Measurements from ENCODE around the gene CASTOR1.

Gene CASTOR1

GRCh38 chr22:30304495-30305244 lies 15.4 kb upstream of the CASTOR1 start:
- in situ Hi-C loops (cut with HindIII; ENCODE audit: low pct_ligation_motif_present, low pct_unique_long_range_greater_than_20kb, low sequenced_read_pairs) = no loop called here
- no peak for DNase-seq

DNA sequence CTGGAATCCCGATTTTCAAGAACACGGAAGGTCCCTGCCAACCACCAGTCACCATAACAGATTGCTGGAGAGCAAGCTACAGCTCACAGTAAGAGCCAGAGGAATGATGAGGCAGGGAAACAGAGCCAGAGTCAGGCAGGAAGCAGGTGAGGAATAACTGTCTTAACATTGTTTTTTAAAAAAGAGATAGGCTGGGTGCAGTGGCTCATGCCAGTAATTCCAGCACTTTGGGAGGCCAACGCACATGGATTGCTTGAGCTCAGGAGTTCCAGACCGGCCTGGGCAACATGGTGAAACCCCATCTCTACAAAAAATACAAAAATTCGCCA lies 13.5 kb upstream of the CASTOR1 start:
- DNase-seq = no peak
- in situ Hi-C loops (cut with HindIII; ENCODE audit: low pct_ligation_motif_present, low pct_unique_long_range_greater_than_20kb, low sequenced_read_pairs) = no loop called here

DNA sequence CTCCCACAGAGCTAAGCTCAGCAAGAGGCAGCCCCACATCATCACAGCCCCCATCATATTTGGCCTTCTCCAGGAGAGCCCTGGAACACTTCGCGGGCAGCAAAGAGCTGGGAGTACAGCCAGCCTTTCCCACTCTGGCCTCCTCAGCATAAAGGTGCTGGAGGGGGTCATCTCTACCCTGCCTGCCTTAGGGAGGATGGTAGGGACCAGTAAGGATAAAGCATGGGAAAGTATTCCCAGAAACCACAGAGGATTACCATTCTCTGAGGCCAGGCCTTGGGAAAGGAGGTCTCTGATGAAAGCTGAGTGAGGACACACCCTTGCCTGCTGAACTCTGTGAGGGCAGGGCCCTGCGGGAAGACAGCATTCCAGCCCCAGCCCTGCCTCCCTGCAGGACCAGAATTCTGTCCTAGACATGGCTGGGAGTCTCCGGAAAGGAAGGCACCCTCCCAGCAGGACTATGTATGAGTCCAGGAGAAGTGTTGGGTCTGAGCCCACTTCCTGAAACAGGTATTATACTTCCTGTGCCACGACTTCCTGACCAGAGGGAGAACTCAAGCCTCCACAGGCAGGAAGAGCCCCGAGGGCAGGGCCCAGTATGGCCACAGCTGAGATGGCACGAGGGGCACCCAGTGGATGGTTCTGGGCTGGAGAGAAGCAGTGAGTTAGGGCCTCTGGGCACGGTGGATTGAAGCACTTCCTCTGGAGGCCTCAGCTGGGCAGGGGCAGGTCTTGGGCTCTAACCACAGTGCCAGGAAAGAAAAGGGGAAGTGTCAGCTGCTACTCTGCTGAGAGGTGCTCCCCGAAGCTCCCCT lies 12.9 kb upstream of the CASTOR1 start:
- in situ Hi-C loops (cut with HindIII; ENCODE audit: low pct_ligation_motif_present, low pct_unique_long_range_greater_than_20kb, low sequenced_read_pairs) = no loop called here
- DNase-seq = no peak

DNA sequence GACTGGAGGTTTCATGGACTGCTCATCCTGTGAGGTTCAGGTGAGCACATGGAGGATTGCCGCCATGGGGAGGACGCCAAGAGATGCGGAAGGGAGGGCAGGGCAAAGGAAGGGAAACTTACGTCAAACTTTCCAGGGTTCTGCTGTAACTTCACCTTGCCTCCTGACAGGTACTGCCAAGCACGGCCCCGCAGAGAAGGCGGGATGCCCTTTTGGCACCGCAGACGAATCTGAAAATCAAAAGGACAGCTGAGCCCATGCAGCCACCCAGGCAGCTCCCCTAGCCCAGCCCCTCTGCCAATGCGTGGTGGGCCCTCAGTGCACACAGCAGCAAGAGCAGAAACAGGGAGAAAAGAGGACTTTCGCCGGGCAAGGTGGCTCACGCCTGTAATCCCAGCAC lies 10.0 kb upstream of the CASTOR1 start:
- DNase-seq = no peak
- in situ Hi-C loops (cut with HindIII; ENCODE audit: low pct_ligation_motif_present, low pct_unique_long_range_greater_than_20kb, low sequenced_read_pairs) = no loop called here

DNA sequence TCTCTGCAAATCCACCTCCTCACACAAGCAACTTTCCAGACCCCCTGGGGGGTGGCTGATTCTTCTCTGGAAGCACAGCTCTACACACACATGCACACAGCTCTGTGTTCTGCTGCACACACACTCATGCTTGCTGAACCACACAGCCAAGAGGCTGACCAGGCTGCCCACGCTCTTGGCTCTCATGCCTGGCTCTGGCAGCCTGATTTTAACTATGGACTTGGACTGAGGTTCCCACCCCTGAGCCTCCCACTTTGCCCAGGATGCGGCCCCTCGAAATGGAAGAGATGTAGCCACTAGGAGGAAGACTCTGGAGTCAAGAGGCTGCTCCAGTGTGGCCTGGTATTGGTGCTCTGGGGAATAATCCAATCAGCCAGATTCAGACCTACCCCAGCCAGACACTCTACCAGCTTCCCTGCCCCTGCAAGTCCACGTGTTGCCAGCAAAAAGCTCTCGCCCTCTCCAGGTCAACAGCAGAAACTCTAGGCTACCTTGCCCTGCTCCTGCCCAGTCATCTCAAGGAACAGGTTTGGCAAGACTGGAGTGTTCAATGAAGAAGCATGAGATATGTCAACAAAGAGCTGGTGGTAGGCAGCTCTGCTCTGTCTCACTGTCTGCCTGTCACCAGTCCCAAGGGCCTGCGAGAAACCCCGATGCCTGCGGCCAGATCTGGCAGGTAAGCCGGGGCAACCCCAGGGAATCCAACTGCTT lies 8.8 kb upstream of the CASTOR1 start:
- in situ Hi-C loops (cut with HindIII; ENCODE audit: low pct_ligation_motif_present, low pct_unique_long_range_greater_than_20kb, low sequenced_read_pairs) = no loop called here
- DNase-seq = no peak

- in situ Hi-C loops (cut with HindIII; ENCODE audit: low pct_ligation_motif_present, low pct_unique_long_range_greater_than_20kb, low sequenced_read_pairs) = no loop called here
- DNase-seq = no peak
These were observed 8.1 kb upstream of the CASTOR1 start for GRCh38 chr22:30297276-30297990.

DNA sequence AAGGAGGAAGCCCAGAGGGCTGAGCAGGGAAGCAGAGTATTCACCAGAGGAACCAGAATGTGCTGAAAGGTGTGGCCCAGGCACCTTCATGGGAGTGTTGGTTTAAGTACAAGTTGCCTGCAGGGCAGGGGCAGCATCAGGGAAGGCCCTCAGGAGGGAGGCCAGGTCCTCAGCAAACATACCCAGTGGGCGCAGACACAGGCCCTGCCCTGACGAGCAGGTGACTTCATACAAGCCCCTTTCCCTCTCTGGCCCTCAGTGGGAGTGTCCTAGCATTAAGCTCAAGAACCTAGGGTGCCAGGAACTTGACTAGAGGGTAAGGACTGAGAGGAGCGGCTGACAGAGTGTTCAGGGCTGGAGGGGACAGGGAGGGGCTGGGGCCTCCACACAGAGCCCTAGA lies 7.5 kb upstream of the CASTOR1 start:
- no peak for DNase-seq
- in situ Hi-C loops (cut with HindIII; ENCODE audit: low pct_ligation_motif_present, low pct_unique_long_range_greater_than_20kb, low sequenced_read_pairs) = no loop called here

- no peak for DNase-seq
- in situ Hi-C loops (cut with HindIII; ENCODE audit: low pct_ligation_motif_present, low pct_unique_long_range_greater_than_20kb, low sequenced_read_pairs) = no loop called here
These were observed 7.0 kb upstream of the CASTOR1 start for GRCh38 chr22:30296324-30296723.

- in situ Hi-C loops (cut with HindIII; ENCODE audit: low pct_ligation_motif_present, low pct_unique_long_range_greater_than_20kb, low sequenced_read_pairs) = no loop called here
- DNase-seq = no peak
These were observed 6.3 kb upstream of the CASTOR1 start for GRCh38 chr22:30295576-30295975.

- in situ Hi-C loops (cut with HindIII; ENCODE audit: low pct_ligation_motif_present, low pct_unique_long_range_greater_than_20kb, low sequenced_read_pairs) = no loop called here
- no peak for DNase-seq
These were observed 5.5 kb upstream of the CASTOR1 start for GRCh38 chr22:30294830-30295229.

DNA sequence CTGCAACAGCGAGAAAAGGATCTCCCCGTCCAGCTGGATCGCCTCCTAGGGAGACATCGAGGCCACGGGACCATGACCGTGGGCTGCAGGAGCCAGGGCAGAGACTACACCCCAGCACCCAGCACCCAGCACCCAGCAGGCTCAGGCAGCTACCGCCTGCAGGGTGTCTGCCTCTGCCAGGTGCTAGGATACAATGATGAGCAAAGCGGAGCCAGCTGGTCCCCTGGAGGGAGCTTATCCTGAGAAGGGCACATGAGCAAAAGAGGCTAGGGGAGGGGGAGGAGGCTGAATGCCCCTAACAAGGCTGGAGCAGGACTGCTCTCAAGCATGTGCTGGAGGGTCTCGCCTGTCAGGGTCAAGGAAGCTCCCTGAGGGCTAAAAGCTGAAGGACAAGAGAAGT lies 4.8 kb upstream of the CASTOR1 start:
- in situ Hi-C loops (cut with HindIII; ENCODE audit: low pct_ligation_motif_present, low pct_unique_long_range_greater_than_20kb, low sequenced_read_pairs) = no loop called here
- no peak for DNase-seq

DNA sequence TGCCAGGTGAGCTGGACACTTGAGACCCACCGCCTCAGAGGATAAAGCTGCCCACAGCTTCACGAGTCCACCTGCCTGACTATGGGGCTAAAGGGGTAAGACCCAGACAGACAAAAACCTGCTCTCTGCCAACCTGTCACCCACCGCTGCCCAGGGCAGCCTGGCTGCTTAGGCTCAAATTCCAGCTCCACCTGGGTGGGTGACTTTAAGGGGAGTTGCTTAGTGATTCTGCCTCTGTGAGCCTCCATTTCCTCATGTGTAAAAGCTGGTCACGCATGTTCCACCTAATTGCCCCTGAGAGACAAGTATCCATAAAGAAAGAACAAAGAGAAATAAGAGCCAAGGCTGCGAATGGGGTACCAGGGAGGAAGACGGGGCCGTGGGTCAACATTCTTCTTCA lies 3.7 kb upstream of the CASTOR1 start:
- no peak for DNase-seq
- in situ Hi-C loops (cut with HindIII; ENCODE audit: low pct_ligation_motif_present, low pct_unique_long_range_greater_than_20kb, low sequenced_read_pairs) = no loop called here

DNA sequence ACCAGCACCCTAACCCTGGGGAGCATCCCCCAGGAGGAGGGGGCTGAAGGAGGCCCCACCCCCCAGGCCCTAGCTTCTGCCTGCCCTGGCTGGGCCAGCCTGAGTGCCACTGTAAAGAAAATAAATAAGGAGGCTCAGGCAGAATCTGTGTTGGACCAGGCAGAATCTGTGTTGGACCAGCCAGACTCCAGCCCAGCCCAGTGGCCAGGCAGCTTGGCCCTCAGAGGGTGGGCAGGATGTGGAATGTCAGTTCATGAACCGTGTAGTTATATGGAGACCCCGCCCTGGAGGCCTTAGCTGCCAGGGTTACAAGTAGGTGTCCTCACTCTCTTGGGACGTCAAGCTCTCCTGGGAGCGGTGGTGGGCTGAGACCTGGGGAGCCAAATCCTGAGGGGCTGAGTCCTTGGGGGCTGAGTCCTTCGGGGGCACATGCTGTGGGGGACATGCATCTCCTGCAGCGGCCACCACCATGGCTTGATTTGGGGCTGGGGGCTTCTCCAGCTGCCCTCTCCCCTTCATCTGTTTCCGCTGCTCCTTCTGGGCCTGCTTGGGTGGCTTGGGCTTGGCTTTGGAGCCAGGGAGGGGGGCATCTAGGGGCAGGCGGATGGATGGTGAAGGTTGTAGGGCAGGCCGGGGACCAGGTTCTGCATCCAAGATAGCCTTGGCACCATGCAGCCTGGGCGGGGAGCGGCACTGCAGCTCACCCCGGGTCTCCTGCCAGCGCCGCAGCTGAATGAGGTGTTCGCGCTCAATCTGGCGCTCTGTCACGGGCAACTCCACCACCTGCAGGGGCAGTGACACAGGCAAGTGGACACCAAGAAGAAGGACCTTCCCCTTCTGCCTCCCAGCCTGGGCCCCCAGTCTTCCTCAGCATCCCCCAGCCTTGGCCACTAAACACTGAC lies 3.0 kb upstream of the CASTOR1 start:
- no peak for DNase-seq
- in situ Hi-C loops (cut with HindIII; ENCODE audit: low pct_ligation_motif_present, low pct_unique_long_range_greater_than_20kb, low sequenced_read_pairs) = no loop called here

- DNase-seq = peak; percentile 40
- in situ Hi-C loops (cut with HindIII; ENCODE audit: low pct_ligation_motif_present, low pct_unique_long_range_greater_than_20kb, low sequenced_read_pairs) = no loop called here
These were observed 2.0 kb upstream of the CASTOR1 start for GRCh38 chr22:30291058-30291892.

DNA sequence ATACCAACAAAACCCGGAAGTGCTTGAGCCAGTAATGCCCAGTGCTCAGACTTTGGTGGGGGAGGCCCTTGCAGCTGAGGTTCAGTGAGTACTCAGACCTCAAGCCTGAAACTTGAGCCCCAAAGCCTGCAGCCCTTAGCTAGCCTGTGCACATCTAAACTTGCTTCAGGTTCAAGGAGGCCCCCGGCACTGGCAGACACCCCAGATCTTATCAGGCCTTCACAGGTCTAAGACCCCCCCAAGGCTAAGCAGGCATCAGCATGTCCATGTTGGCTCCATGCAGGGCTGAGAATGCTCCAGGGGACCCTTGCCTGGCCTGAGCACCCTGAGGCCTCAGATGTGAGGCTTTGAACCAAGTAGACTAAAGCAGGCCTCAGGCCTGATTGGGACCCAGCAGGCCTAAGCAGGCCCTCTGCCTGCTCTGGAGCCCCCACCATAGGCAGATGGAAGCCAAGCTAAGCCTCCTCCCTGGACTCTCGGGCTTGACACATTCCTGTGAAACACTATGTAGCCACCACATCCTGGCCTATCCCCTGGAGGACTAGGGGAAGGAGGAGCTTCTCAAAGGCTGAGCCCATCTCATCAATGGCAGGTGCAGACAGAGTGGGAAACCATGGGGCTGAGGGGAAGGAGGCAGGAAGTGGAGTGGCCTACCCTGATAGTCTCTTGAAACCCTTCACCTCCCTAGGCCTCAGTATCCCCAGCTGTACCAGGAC lies 1.2 kb upstream of the CASTOR1 start:
- in situ Hi-C loops (cut with HindIII; ENCODE audit: low pct_ligation_motif_present, low pct_unique_long_range_greater_than_20kb, low sequenced_read_pairs) = no loop called here
- DNase-seq = peak; percentile 65

DNA sequence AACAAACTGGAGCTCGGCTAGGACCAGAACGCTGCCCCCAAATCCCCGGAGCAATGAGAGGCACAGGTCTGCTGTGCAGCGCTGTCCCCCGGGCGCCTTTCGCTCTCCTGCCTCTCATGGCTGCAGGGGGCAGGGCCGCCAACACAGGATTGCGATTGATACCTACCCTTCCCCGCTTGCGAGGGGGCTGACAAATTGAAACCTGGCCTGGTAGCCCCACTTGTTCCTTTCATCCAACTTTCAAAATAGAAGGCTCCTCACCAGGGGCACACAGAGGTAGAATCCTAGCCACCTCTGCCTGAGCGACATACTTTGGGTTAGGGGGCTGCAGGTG lies 642 bp upstream of the CASTOR1 start:
- in situ Hi-C loops (cut with HindIII; ENCODE audit: low pct_ligation_motif_present, low pct_unique_long_range_greater_than_20kb, low sequenced_read_pairs) = no loop called here
- DNase-seq = no peak
